Uterus (tissue), 4 donors: ENCODE data around the gene ZNF205. TPM values are rescaled to one million over a fixed set of nuclear protein-coding genes. Genes with fewer than 3 reads are reported as not detected.

ENCODE experiments used
- DNase-seq, 2 donors: peaks; one replicate each; pipeline ENCODE4 v3.0.0-alpha.2; 2019 to 2020
- H3K27ac ChIP-seq, 2 donors: fragments of 200-600 bp; sonication (generic); 1 replicate in 1 of 2; 2 replicates in 1 of 2; pipeline ENCODE4 v1.5.1; 2016 to 2018
- H3K27me3 ChIP-seq, 2 donors: fragments of 200-600 bp; sonication (generic); one replicate each; pipeline ENCODE4 v1.5.1; 2018 to 2019; ENCODE audit warnings: control low read depth in 1 of 2
- H3K36me3 ChIP-seq, 2 donors: fragments of 200-600 bp; sonication (generic); one replicate each; pipeline ENCODE4 v1.5.1; 2019; ENCODE audit warnings: control low read depth in 1 of 2
- H3K4me1 ChIP-seq, 2 donors: fragments of 200-600 bp; sonication (generic); one replicate each; pipeline ENCODE4 v1.5.1; 2018 to 2019; ENCODE audit warnings: control low read depth in 1 of 2
- H3K4me3 ChIP-seq, 2 donors: fragments of 200-600 bp; sonication (generic); 1 replicate in 1 of 2; 2 replicates in 1 of 2; pipeline ENCODE4 v1.5.1; 2018 to 2019; ENCODE audit warnings: mild to moderate bottlenecking in 1 of 2
- H3K9me3 ChIP-seq, 2 donors: fragments of 200-600 bp; sonication (generic); one replicate each; pipeline ENCODE4 v1.5.1; 2019; ENCODE audit warnings: control low read depth in 1 of 2
- CTCF ChIP-seq, 4 experiments: fragments of 200-600 bp in 2 of 4; fragments of 450-650 bp in 2 of 4; sonication (generic) in 2 of 4; IDR thresholded peaks; one replicate each; pipeline ENCODE4 v1.5.1; 2016 to 2019; ENCODE audit warnings: antibody characterized with exemption in 4 of 4, mild to moderate bottlenecking in 2 of 4, moderate library complexity in 1 of 4
- POLR2A ChIP-seq, 2 donors: fragments of 450-650 bp; IDR thresholded peaks; one replicate each; pipeline ENCODE4 v1.6.1; 2016; ENCODE audit warnings: antibody characterized with exemption in 2 of 2, mild to moderate bottlenecking in 1 of 2, moderate library complexity in 1 of 2
- intact Hi-C: fragments of 100-400 bp; cut with DNase I; formaldehyde crosslinking; loops from one replicate; pipeline ENCODE4 v1.15.1; 2023; ENCODE audit warnings: low total_unique reads
- total RNA-seq, 4 donors: library from RNA; depleted of rRNA in 3 of 4; stranded (reverse); fragments of >200 nt in 3 of 4; gene quantifications; one replicate each; pipeline versions ENCODE4 v1.1.0 to v1.2.4, GENCODE V29; 2014 to 2023
- donor health status: DM: yes; HTN: yes; CAD: no.

ZNF205 gene
- total RNA-seq, 4 donors from 2014 or later = 12.9 to 26.9 (median 18.3) TPM

DNA sequence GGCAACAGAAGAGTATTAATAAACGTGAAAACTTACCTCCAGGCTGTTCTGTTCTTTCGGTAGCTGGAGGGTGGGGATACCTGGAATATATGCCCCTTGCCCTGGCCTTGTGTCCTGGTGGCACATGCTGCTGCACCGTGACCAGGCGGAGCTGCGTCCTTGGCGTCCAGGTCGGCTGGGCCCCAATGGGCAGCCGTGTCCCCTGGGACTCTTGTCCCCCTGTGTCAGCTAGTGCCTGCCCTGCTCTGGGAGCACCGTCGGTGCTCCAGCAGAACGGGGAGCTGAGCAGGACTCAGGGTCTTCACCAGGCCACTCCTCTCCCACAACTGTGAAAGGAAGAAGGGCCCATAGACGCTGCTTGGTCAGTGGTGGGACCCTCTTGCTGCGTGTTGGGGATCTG is 30.4 kb downstream of the ZNF205 start:
- Histone ChIP-seq H3K4me1 (no peaks in the 10 kb centered on the region), H3K9me3 (no peaks in the 10 kb centered on the region), H3K36me3 (no peaks in the 10 kb centered on the region), H3K27ac (no peak overlapping the region), H3K27me3 (no peaks in the 10 kb centered on the region), H3K4me3 (no peak overlapping the region)
- no peak for DNase-seq
- TF ChIP-seq POLR2A (IDR thresholded peaks at IDR 0.05) (no peak), CTCF (IDR thresholded peaks at IDR 0.05) (no peak)
- intact Hi-C loops = no loop called here

GRCh38 chr16:3143189-3143588 is 30.8 kb downstream of the ZNF205 start:
- intact Hi-C loops = no loop called here
- DNase-seq = no peak
- H3K4me3 ChIP-seq = no peak overlapping the region
- no peaks in the 10 kb centered on the region for H3K27me3 ChIP-seq
- H3K9me3 ChIP-seq = no peaks in the 10 kb centered on the region
- H3K4me1 ChIP-seq = no peaks in the 10 kb centered on the region
- no peak overlapping the region for H3K27ac ChIP-seq
- no peak for TF ChIP-seq POLR2A (IDR thresholded peaks at IDR 0.05)
- no peak for TF ChIP-seq CTCF (IDR thresholded peaks at IDR 0.05)
- no peaks in the 10 kb centered on the region for H3K36me3 ChIP-seq

GRCh38 chr16:3143598-3144320 is 31.4 kb downstream of the ZNF205 start:
- Histone ChIP-seq H3K27ac (no peak overlapping the region), H3K4me1 (no peaks in the 10 kb centered on the region), H3K4me3 (no peak overlapping the region), H3K27me3 (no peaks in the 10 kb centered on the region), H3K9me3 (no peaks in the 10 kb centered on the region), H3K36me3 (no peaks in the 10 kb centered on the region)
- intact Hi-C loops = no loop called here
- no peak for DNase-seq
- TF ChIP-seq POLR2A (IDR thresholded peaks at IDR 0.05) (no peak), CTCF (IDR thresholded peaks at IDR 0.05) (no peak)

GRCh38 chr16:3144321-3144983 is 32.1 kb downstream of the ZNF205 start:
- Histone ChIP-seq H3K9me3 (no peaks in the 10 kb centered on the region), H3K36me3 (no peaks in the 10 kb centered on the region), H3K4me3 (no peak overlapping the region), H3K4me1 (peaks cover 0 to 1% of the 10 kb centered on the region in 2 donors), H3K27me3 (no peaks in the 10 kb centered on the region), H3K27ac (no peak overlapping the region)
- no peak for TF ChIP-seq CTCF (IDR thresholded peaks at IDR 0.05)
- intact Hi-C loops = no loop called here
- no peak for DNase-seq

DNA sequence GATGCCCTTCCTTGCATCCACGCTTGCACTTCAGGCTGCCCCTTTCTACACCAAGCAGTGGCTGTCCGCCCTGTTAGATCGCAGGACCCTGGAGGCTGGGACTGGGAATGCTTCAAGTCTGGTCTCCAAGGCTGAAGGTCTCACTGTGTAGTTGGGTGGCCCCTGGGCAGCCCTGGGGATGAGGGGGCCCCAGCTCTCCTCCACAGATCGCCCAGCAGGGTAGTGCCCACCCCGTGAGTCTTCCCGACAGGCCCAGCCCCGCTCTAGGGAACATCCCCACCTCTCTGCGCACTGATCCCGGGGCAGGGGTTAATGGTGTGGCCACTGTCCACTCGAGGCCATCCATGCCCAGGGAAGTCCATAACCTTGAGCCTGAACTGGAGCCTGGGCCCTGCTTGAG is 32.8 kb downstream of the ZNF205 start:
- Histone ChIP-seq H3K4me1 (peaks cover 0 to 6% of the 10 kb centered on the region in 2 donors), H3K9me3 (no peaks in the 10 kb centered on the region), H3K27me3 (no peaks in the 10 kb centered on the region), H3K27ac (no peak overlapping the region), H3K36me3 (no peaks in the 10 kb centered on the region), H3K4me3 (no peak overlapping the region)
- TF ChIP-seq POLR2A (IDR thresholded peaks at IDR 0.05) (no peak), CTCF (IDR thresholded peaks at IDR 0.05) (no peak)
- no peak for DNase-seq
- intact Hi-C loops = no loop called here
